IMR-90 (cell line): Measurements from ENCODE around the gene KCNJ1. TPM values are rescaled to one million over a fixed set of nuclear protein-coding genes. Genes with fewer than 3 reads are reported as not detected.

Experiments used
- ATAC-seq: fragments of 200-7000 bp; cut with Tn5 transposase; 2 replicates; pipeline ENCODE4 v1.9.1; 2020; ENCODE audit warnings: low read depth, mild to moderate bottlenecking, moderate library complexity
- BruUV-seq: library from RNA; stranded (reverse); fragments of 400-500 nt; replicated peaks from 2 replicates; lab custom pipeline; 2021; lab: Mats Ljungman, UMichigan
- CTCF ChIA-PET: fragments of 300-600 bp; formaldehyde crosslinking; extraction: SDS; loops from one replicate; lab custom pipeline; 2021; ENCODE audit warnings: antibody characterized with exemption; lab: Yijun Ruan, JAX
- POLR2A ChIA-PET: fragments of 300-600 bp; sonication (Branson Sonifier 250); formaldehyde crosslinking; loops from one replicate; lab custom pipeline; 2022; ENCODE audit warnings: antibody characterized with exemption; ENCODE audit not compliant: unreplicated experiment; lab: Charles Lee
- DNase-seq: peaks from one replicate; pipeline ENCODE4 v3.0.0; 2013
- H2AFZ ChIP-seq: replicated peaks from 2 replicates; pipeline ENCODE3; 2013; ENCODE audit warnings: low read length, mild to moderate bottlenecking; ENCODE audit not compliant: poor library complexity
- H2AK5ac ChIP-seq: 2 replicates; pipeline ENCODE4 v1.6.1; 2013; ENCODE audit warnings: low read depth, low read length, inconsistent platforms
- H2AK9ac ChIP-seq: replicated peaks from 2 replicates; pipeline ENCODE3; 2013; ENCODE audit warnings: mild to moderate bottlenecking, low read depth, low read length, moderate library complexity; ENCODE audit not compliant: poor library complexity
- H2BK120ac ChIP-seq: 2 replicates; pipeline ENCODE4 v1.6.1; 2013; ENCODE audit warnings: low read depth, low read length, inconsistent platforms
- H2BK15ac ChIP-seq: 3 replicates; pipeline ENCODE4 v1.6.1; 2013; ENCODE audit warnings: low read depth, low read length, inconsistent platforms
- H2BK20ac ChIP-seq: 2 replicates; pipeline ENCODE4 v1.6.1; 2013; ENCODE audit warnings: low read depth, mild to moderate bottlenecking, inconsistent platforms, low read length, moderate library complexity
- H2BK5ac ChIP-seq: 2 replicates; pipeline ENCODE4 v1.6.1; 2013; ENCODE audit warnings: mild to moderate bottlenecking, low read depth, low read length, inconsistent platforms; ENCODE audit not compliant: poor library complexity, severe bottlenecking
- H3K14ac ChIP-seq: replicated peaks from 2 replicates; pipeline ENCODE4 v1.6.1; 2013; ENCODE audit warnings: low read depth, low read length, inconsistent platforms
- H3K18ac ChIP-seq: 2 replicates; pipeline ENCODE4 v1.6.1; 2013; ENCODE audit warnings: low read depth, low read length, control low read depth
- H3K23ac ChIP-seq: 2 replicates; pipeline ENCODE4 v1.6.1; 2013; ENCODE audit warnings: low read depth, low read length, inconsistent platforms
- H3K27ac ChIP-seq: 2 replicates; pipeline ENCODE4 v1.5.1; 2013; ENCODE audit warnings: mild to moderate bottlenecking, control low read depth, low read length; ENCODE audit not compliant: insufficient read depth
- H3K27me3 ChIP-seq: 2 replicates; pipeline ENCODE4 v1.6.1; 2013; ENCODE audit warnings: low read length; ENCODE audit not compliant: control insufficient read depth, insufficient read depth
- H3K36me3 ChIP-seq: 2 replicates; pipeline ENCODE4 v1.6.1; 2013; ENCODE audit warnings: low read length, mixed read lengths; ENCODE audit not compliant: control insufficient read depth, insufficient read depth
- H3K4ac ChIP-seq: 2 replicates; pipeline ENCODE4 v1.6.1; 2013; ENCODE audit warnings: low read depth, low read length, inconsistent platforms
- H3K4me1 ChIP-seq: 2 replicates; pipeline ENCODE4 v1.6.1; 2013; ENCODE audit warnings: low read length, mixed read lengths; ENCODE audit not compliant: control insufficient read depth, insufficient read depth
- H3K4me2 ChIP-seq: 2 replicates; pipeline ENCODE4 v1.6.1; 2013; ENCODE audit warnings: low read depth, mild to moderate bottlenecking, control low read depth, low read length, moderate library complexity
- H3K4me3 ChIP-seq: 2 replicates; pipeline ENCODE4 v1.5.1; 2013; ENCODE audit warnings: low read depth, mild to moderate bottlenecking, control low read depth, low read length, moderate library complexity; ENCODE audit not compliant: insufficient read depth
- H3K56ac ChIP-seq: 2 replicates; pipeline ENCODE4 v1.6.1; 2013; ENCODE audit warnings: low read length, inconsistent platforms; ENCODE audit not compliant: insufficient read depth; ENCODE audit errors: extremely low read depth
- H3K79me1 ChIP-seq, 2 experiments: 2 replicates each; pipeline ENCODE4 v1.6.1; 2013; ENCODE audit warnings: low read length in 2 of 2, inconsistent platforms in 1 of 2, low read depth in 1 of 2
- H3K9ac ChIP-seq: 2 replicates; pipeline ENCODE4 v1.6.1; 2013; ENCODE audit warnings: low read depth, low read length, control low read depth
- H3K9me1 ChIP-seq: 2 replicates; pipeline ENCODE4 v1.6.1; 2013; ENCODE audit warnings: low read length, inconsistent platforms; ENCODE audit not compliant: insufficient read depth
- H3K9me3 ChIP-seq: 2 replicates; pipeline ENCODE4 v1.6.1; 2013; ENCODE audit warnings: low read length; ENCODE audit not compliant: control insufficient read depth, insufficient read depth
- H4K20me1 ChIP-seq: 2 replicates; pipeline ENCODE4 v1.6.1; 2013; ENCODE audit warnings: low read length, inconsistent platforms; ENCODE audit not compliant: insufficient read depth
- H4K5ac ChIP-seq: 2 replicates; pipeline ENCODE4 v1.6.1; 2013; ENCODE audit warnings: mild to moderate bottlenecking, low read depth, low read length, control low read depth
- H4K8ac ChIP-seq, 2 experiments: 2 replicates each; pipeline ENCODE4 v1.6.1; 2013; ENCODE audit warnings: low read depth in 2 of 2, low read length in 2 of 2, control low read depth in 1 of 2, inconsistent platforms in 1 of 2
- H4K91ac ChIP-seq: 2 replicates; pipeline ENCODE4 v1.6.1; 2013; ENCODE audit warnings: low read depth, low read length, inconsistent platforms; ENCODE audit not compliant: insufficient read depth
- BHLHE40 ChIP-seq: fragments of 150-350 bp; IDR thresholded peaks from 2 replicates; pipeline ENCODE4 v1.6.1; 2016; ENCODE audit warnings: mild to moderate bottlenecking, low read depth, low read length
- MXI1 ChIP-seq: IDR thresholded peaks from 2 replicates; pipeline ENCODE4 v1.6.1; 2012; ENCODE audit warnings: low read depth, mild to moderate bottlenecking, low read length, moderate library complexity, borderline replicate concordance
- NFE2L2 ChIP-seq: fragments of 150-350 bp; IDR thresholded peaks from 2 replicates; pipeline ENCODE4 v1.6.1; 2016; ENCODE audit warnings: low read depth, mild to moderate bottlenecking, low read length
- RFX5 ChIP-seq: IDR thresholded peaks from 2 replicates; pipeline ENCODE4 v1.8.0; 2012; ENCODE audit warnings: low read depth, mild to moderate bottlenecking, low read length, moderate library complexity
- WGBS, 2 experiments: methylation state at CpG; one replicate each; pipeline versions ENCODE4 v1.1.5 to v1.1.7; 2013; ENCODE audit warnings: missing lambda C conversion rate in 2 of 2; ENCODE audit not compliant: insufficient read length in 1 of 2; ENCODE audit errors: extremely low coverage in 2 of 2; 5-methylcytosine and 5-hydroxymethylcytosine counted together
- dilution Hi-C: fragments of 300-500 bp; cut with HindIII; formaldehyde crosslinking; loops from one replicate; pipeline ENCODE4 v1.14.3; 2018; ENCODE audit warnings: low sequenced_read_pairs; ENCODE audit not compliant: unreplicated experiment
- in situ Hi-C: fragments of 300-500 bp; cut with MboI; formaldehyde crosslinking; loops from 3 replicates; pipeline ENCODE4 v1.14.3; 2019; ENCODE audit warnings: low sequenced_read_pairs, inconsistent platforms, mixed read lengths
- intact Hi-C: fragments of 100-400 bp; cut with micrococcal nuclease; formaldehyde crosslinking; loops from 2 replicates; pipeline ENCODE4 v1.10.0; 2022
- polyA plus RNA-seq, 3 experiments: library from polyadenylated mRNA; depleted of rRNA; stranded (reverse); fragments of >200 nt; gene quantifications; 2 replicates each; pipeline ENCODE4 v1.2.3, GENCODE V29; 2012; ENCODE audit warnings: low replicate concordance in 1 of 3
- total RNA-seq: library from RNA; depleted of rRNA; stranded (reverse); fragments of >200 nt; gene quantifications from 2 replicates; pipeline ENCODE4 v1.2.3, GENCODE V29; 2012

The KCNJ1 gene
- total and polyA plus RNA-seq, 2 of the 4 experiments (the other 2 are of a cell fraction), result not detected

- ATAC-seq, result no peak
- BruUV-seq, result no TSS peak
- H2BK15ac ChIP-seq, result no peak overlapping the region
- H4K8ac ChIP-seq, result no peak overlapping the region
- ChIA-PET POLR2A (no interaction called here), CTCF (no interaction called here)
- no peak overlapping the region for H3K14ac ChIP-seq
- H3K56ac ChIP-seq, result no peak overlapping the region
- no peaks in the 10 kb centered on the region for H3K9me1 ChIP-seq
- H3K4me3 ChIP-seq, result no peak overlapping the region
- WGBS, 2 experiments, result no CpG with 5 or more reads among the region's 6 CpGs
- H2AK9ac ChIP-seq, result no peak overlapping the region
- H2BK120ac ChIP-seq, result no peak overlapping the region
- TF ChIP-seq MXI1, result no peak
- TF ChIP-seq BHLHE40, result no peak
- TF ChIP-seq NFE2L2, result no peak
- TF ChIP-seq RFX5, result no peak
- no peaks in the 10 kb centered on the region for H3K36me3 ChIP-seq
- no peak overlapping the region for H2AK5ac ChIP-seq
- no peaks in the 10 kb centered on the region for H3K79me1 ChIP-seq
- H3K9ac ChIP-seq, result no peak overlapping the region
- in situ Hi-C loops (no loop called here), intact Hi-C loops (no loop called here), dilution Hi-C loops (no loop called here)
- no peaks in the 10 kb centered on the region for H3K4me1 ChIP-seq
- H3K4me2 ChIP-seq, result no peak overlapping the region
- no peaks in the 10 kb centered on the region for H4K20me1 ChIP-seq
- no peak overlapping the region for H2BK20ac ChIP-seq
- H2AFZ ChIP-seq, result no peak overlapping the region
- H3K27ac ChIP-seq, result no peak overlapping the region
- no peak overlapping the region for H3K23ac ChIP-seq
- H3K18ac ChIP-seq, result no peak overlapping the region
- H3K9me3 ChIP-seq, result no peaks in the 10 kb centered on the region
- H3K27me3 ChIP-seq, result peaks cover 56% of the 10 kb centered on the region
- no peak overlapping the region for H4K91ac ChIP-seq
- no peak overlapping the region for H2BK5ac ChIP-seq
- H4K5ac ChIP-seq, result no peak overlapping the region
- no peak for DNase-seq
- no peak overlapping the region for H3K4ac ChIP-seq
These were observed 5.0 kb upstream of the KCNJ1 start for GRCh38 chr11:128872094-128872493.
